HG02852 (cell line): ENCODE data around the gene SEMA3E.

ENCODE experiments used
- ATAC-seq: cut with Tn5 transposase; IDR thresholded peaks from one replicate; pipeline ENCODE4 v1.9.1; 2021; ENCODE audit warnings: mild to moderate bottlenecking, moderate library complexity; ENCODE audit not compliant: unreplicated experiment

SEMA3E gene

GRCh38 chr7:83643012-83643411 is 5.9 kb downstream of the SEMA3E start:
- no peak for ATAC-seq

- no peak for ATAC-seq
These were observed 8.0 kb downstream of the SEMA3E start for GRCh38 chr7:83640731-83641537.

- ATAC-seq = no peak
These were observed 8.7 kb downstream of the SEMA3E start for GRCh38 chr7:83640240-83640639.

GRCh38 chr7:83633516-83633915 is 15.4 kb downstream of the SEMA3E start:
- ATAC-seq = no peak

GRCh38 chr7:83629117-83629880 is 19.6 kb downstream of the SEMA3E start:
- no peak for ATAC-seq

GRCh38 chr7:83617858-83618257 is 31.1 kb downstream of the SEMA3E start:
- ATAC-seq = no peak

- ATAC-seq = no peak
These were observed 34.8 kb downstream of the SEMA3E start for GRCh38 chr7:83614112-83614511.

- peak; percentile 53 for ATAC-seq
These were observed 35.7 kb downstream of the SEMA3E start for GRCh38 chr7:83613232-83613631.

GRCh38 chr7:83611776-83612175 is 37.2 kb downstream of the SEMA3E start:
- ATAC-seq = no peak

GRCh38 chr7:83610649-83611304 is 38.2 kb downstream of the SEMA3E start:
- no peak for ATAC-seq

- ATAC-seq = no peak
These were observed 40.2 kb downstream of the SEMA3E start for GRCh38 chr7:83608716-83609115.

- ATAC-seq = no peak
These were observed 45.3 kb downstream of the SEMA3E start for GRCh38 chr7:83603649-83604048.

- no peak for ATAC-seq
These were observed 49.8 kb downstream of the SEMA3E start for GRCh38 chr7:83599131-83599530.

- ATAC-seq = no peak
These were observed 54.9 kb downstream of the SEMA3E start for GRCh38 chr7:83593921-83594475.

GRCh38 chr7:83588602-83589240 is 60.2 kb downstream of the SEMA3E start:
- ATAC-seq = no peak

GRCh38 chr7:83586281-83586680 is 62.7 kb downstream of the SEMA3E start:
- no peak for ATAC-seq

GRCh38 chr7:83581667-83582435 is 67.1 kb downstream of the SEMA3E start:
- no peak for ATAC-seq

- no peak for ATAC-seq
These were observed 69.2 kb downstream of the SEMA3E start for GRCh38 chr7:83579740-83580139.

GRCh38 chr7:83575436-83575835 is 73.5 kb downstream of the SEMA3E start:
- ATAC-seq = no peak

GRCh38 chr7:83574616-83575015 is 74.3 kb downstream of the SEMA3E start:
- ATAC-seq = no peak
